HL-60/S4 treated with phorbol 12-myristate 13-acetate at 8.2 ng/mL for 4 days and 3 days (cell line): Measurements from ENCODE around the gene MRPS14.

Source experiments
- in situ Hi-C: fragments of 300-500 bp; cut with MboI; formaldehyde crosslinking; loops from 2 replicates; pipeline ENCODE4 v1.15.0; 2022; ENCODE audit warnings: low sequenced_read_pairs

Gene MRPS14

GRCh38 chr1:174988986-174989385 lies 34.2 kb downstream of the MRPS14 start:
- in situ Hi-C loops: loop anchor here (10.0 kb wide), 1 partner anchor 214 kb away; no protein-coding TSS in a partner anchor

- in situ Hi-C loops: loop anchor here (10.0 kb wide), 1 partner anchor 214 kb away; no protein-coding TSS in a partner anchor
Measured at GRCh38 chr1:174988539-174988938, 34.7 kb downstream of the MRPS14 start.

GRCh38 chr1:174984952-174985351 lies 38.3 kb downstream of the MRPS14 start:
- in situ Hi-C loops: loop anchor here (10.0 kb wide), 1 partner anchor 210 kb away; no protein-coding TSS in a partner anchor

- in situ Hi-C loops: loop anchor here (10.0 kb wide), 1 partner anchor 208 kb away; no protein-coding TSS in a partner anchor
Measured at GRCh38 chr1:174982971-174983689, 40.1 kb downstream of the MRPS14 start.

GRCh38 chr1:174976436-174977108 lies 46.7 kb downstream of the MRPS14 start:
- in situ Hi-C loops: no loop called here

- in situ Hi-C loops: no loop called here
Measured at GRCh38 chr1:174975764-174976163, 47.5 kb downstream of the MRPS14 start.

- in situ Hi-C loops: no loop called here
Measured at GRCh38 chr1:174974711-174975119, 48.5 kb downstream of the MRPS14 start.

GRCh38 chr1:174971902-174972301 lies 51.3 kb downstream of the MRPS14 start:
- in situ Hi-C loops: no loop called here

GRCh38 chr1:174971466-174971865 lies 51.8 kb downstream of the MRPS14 start:
- in situ Hi-C loops: no loop called here

GRCh38 chr1:174969977-174970376 lies 53.2 kb downstream of the MRPS14 start:
- in situ Hi-C loops: no loop called here

- in situ Hi-C loops: no loop called here
Measured at GRCh38 chr1:174968750-174969244, 54.4 kb downstream of the MRPS14 start.

GRCh38 chr1:174967845-174968705 lies 55.1 kb downstream of the MRPS14 start:
- in situ Hi-C loops: no loop called here

- in situ Hi-C loops: no loop called here
Measured at GRCh38 chr1:174966008-174966572, 57.1 kb downstream of the MRPS14 start.

GRCh38 chr1:174965362-174966007 lies 57.7 kb downstream of the MRPS14 start:
- in situ Hi-C loops: no loop called here

GRCh38 chr1:174964972-174965361 lies 58.3 kb downstream of the MRPS14 start:
- in situ Hi-C loops: no loop called here

GRCh38 chr1:174964261-174964971 lies 58.8 kb downstream of the MRPS14 start:
- in situ Hi-C loops: no loop called here

- in situ Hi-C loops: no loop called here
Measured at GRCh38 chr1:174963529-174964125, 59.6 kb downstream of the MRPS14 start.
